AG10803 (cell line): Measurements from ENCODE around the gene AHNAK.
"Not testable (repeated sequence)": the region's sequence is repeated elsewhere in the genome, so short reads cannot be mapped to it uniquely, and the experiment has no call there.

Source experiments
- DNase-seq: peaks from one replicate; pipeline ENCODE4 v3.0.0; 2010; ENCODE audit warnings: low read depth
- H3K4me3 ChIP-seq: 2 replicates; pipeline ENCODE4 v1.5.1; 2011; ENCODE audit warnings: mild to moderate bottlenecking, low read length, control low read depth
- TF ChIP-seq, protein P1 (sequence below): conservative IDR thresholded peaks from 2 replicates; pipeline ENCODE4 v1.5.1; 2011; ENCODE audit warnings: mild to moderate bottlenecking, low read length, control low read depth, inconsistent platforms

AHNAK gene

DNA sequence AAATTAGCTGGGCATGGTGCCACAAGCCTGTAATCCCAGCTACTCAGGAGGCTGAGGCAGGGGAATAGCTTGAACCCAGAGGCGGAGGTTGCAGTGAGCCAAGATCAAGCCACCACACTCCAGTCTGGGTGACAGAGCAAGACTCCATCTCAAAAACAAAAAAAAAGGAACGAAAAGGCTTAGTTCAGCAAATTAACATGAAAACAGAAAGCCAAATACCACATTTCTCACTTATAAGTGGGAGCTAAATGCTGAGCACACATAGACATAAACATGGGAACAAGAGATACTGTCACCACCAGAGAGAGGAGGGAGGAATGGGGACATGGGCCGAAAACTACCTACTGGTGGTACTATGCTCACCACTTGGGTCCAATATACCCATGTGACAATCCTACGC, 89.1 kb downstream of the AHNAK start:
- no peak for DNase-seq
- no peak overlapping the region for H3K4me3 ChIP-seq
- TF ChIP-seq, protein P1, sequence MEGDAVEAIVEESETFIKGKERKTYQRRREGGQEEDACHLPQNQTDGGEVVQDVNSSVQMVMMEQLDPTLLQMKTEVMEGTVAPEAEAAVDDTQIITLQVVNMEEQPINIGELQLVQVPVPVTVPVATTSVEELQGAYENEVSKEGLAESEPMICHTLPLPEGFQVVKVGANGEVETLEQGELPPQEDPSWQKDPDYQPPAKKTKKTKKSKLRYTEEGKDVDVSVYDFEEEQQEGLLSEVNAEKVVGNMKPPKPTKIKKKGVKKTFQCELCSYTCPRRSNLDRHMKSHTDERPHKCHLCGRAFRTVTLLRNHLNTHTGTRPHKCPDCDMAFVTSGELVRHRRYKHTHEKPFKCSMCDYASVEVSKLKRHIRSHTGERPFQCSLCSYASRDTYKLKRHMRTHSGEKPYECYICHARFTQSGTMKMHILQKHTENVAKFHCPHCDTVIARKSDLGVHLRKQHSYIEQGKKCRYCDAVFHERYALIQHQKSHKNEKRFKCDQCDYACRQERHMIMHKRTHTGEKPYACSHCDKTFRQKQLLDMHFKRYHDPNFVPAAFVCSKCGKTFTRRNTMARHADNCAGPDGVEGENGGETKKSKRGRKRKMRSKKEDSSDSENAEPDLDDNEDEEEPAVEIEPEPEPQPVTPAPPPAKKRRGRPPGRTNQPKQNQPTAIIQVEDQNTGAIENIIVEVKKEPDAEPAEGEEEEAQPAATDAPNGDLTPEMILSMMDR = no peak

DNA sequence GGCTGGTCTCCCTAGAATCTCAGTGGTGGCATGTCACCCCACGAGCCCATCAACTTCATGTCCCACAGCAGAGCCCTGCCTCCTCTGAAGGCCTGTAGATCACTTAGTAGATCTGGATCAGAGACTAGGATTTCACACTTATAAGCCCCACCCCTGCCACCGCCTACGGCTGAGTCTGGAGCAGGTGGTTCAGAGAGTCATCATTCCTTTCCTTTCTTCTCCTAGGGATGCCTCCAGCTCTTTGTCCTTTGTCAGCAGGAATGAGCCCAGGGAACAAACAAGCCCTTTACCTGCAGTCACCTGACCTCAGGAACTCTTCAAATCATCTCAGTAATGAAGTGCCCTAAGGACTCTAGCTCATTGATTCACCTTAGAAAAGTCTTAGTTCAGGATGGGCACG, 90.0 kb downstream of the AHNAK start:
- TF ChIP-seq, protein P1 = no peak
- H3K4me3 ChIP-seq = no peak overlapping the region
- no peak for DNase-seq

DNA sequence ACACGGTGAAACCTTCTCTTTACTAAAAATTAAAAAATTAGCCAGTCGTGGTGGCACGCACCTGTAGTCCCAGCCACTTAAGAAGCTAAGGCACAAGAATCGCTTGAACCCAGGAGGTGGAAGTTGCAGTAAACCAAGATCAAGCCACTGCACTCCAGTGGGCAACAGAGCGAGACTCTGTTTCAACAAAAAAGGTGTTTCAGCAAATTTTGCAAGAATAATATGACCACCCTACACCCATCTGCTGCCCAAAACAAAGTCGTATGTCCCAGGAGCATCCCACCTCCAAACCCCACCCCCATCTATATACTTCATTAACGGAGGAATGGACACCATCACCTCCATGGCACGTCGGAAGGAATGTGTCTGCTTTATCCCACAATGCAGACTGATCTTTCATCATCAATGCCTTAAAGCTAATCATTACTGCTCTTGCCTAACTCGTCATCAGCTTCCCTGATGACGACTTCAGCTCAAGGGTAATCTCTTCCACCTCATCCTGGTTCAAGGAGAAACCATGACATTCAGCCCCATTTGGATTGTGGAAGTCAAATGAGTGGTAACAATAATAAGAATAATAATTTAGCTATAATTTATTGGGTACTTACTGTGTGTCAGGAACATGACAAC, 93.7 kb downstream of the AHNAK start:
- H3K4me3 ChIP-seq = no peak overlapping the region
- DNase-seq = no peak
- TF ChIP-seq, protein P1 = no peak

DNA sequence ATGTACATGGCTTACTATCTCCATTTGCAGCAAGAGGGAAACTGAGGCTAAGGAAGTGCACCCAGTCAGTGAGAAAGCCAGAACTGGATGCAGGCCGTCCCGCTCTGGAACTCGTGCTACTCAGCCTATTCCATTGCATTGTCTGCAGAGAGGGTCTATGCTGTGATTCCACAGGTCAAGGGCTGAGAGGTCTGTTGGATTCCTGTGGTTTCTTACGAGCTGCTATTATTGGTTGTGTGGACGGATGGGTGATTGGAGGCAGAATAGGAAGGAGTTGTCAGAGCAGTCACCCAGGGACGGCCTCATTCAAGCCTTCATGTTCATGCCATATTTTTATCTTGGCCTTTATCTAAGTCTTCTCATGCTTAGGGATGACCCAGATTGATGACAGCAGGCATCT, 94.3 kb downstream of the AHNAK start:
- TF ChIP-seq, protein P1 = no peak
- H3K4me3 ChIP-seq = no peak overlapping the region
- DNase-seq = no peak

DNA sequence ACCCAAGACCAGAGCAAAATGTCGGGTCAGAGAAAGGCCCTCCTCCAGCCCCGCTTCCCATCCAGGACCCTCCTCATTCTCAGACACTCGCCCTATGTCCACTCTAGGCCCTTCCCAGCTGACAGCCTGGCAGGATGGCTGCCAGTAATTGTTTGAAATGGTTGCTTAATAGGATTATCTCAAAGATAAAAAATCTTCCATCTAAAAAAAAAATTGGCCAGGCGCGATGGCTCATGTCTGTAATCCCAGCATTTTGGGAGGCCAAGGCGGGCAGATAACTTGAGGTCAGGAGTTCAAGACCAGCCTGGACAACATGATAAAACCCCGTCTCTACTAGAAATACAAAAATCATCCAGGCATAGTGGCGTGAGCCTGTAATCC, 95.4 kb downstream of the AHNAK start:
- DNase-seq = no peak
- TF ChIP-seq, protein P1 = no peak
- no peak overlapping the region for H3K4me3 ChIP-seq

DNA sequence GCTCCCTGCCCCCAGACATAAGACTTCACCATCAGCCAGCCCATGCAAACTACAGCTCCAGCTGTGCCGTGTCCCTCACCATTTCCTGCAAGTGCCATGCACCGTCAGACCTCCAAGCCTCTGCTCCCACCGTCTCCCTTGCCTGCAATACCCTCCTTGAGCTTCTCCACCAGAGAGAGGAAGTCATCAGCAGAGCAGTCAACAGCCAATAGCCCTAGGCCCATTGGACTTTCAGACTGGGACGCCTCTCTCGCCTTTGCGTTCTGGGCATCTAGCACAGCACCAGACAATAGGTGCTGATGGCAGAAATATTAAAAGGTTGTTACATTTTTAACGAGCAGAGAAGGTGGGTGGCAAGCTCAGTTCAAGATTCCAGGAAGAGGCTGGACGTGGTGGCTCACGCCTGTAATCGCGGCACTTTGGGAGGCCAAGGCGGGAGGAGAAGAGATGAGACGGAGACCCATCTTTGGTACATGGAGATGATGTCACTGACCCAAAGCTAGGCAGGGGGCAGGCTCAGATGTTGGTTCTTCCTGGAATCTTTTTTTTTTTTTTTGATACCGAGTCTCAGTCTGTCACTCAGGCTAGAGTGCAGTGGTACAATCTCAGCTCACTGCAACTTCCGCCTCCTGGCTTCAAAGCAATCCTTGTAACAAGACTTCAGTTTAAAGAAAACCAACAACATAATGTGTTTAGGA, 95.9 kb downstream of the AHNAK start:
- DNase-seq = no peak
- TF ChIP-seq, protein P1 = no peak
- H3K4me3 ChIP-seq = no peak overlapping the region

DNA sequence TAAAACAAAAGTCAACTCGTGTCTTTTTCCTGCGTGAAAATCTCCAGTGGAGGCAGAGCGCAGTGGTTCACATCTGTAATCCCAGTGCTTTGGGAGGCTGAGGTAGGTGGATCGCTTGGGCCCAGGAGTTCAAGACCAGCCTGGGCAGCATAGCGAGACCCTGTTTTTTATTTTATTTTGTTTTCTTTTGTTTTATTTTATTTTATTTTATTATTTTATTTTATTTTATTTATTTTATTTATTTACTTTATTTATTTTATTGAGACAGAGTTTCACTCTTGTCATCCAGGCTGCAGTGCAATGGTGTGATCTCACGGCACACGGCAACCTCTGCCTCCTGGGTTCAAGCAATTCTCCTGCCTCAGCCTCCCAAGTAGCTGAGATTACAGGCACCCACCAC, 96.7 kb downstream of the AHNAK start:
- not testable (repeated sequence) for DNase-seq, H3K4me3 ChIP-seq
